GM15510 (cell line): ENCODE data around the gene TOPAZ1.

Experiments used
- POLR2A ChIP-seq: IDR thresholded peaks from 3 replicates; pipeline ENCODE4 v1.6.1; 2011; ENCODE audit warnings: borderline replicate concordance; ENCODE audit not compliant: insufficient read length; ENCODE audit errors: extremely low read depth

The TOPAZ1 gene

GRCh38 chr3:44236485-44236908 is 5.2 kb upstream of the TOPAZ1 start:
- no peak for TF ChIP-seq POLR2A

- TF ChIP-seq POLR2A: no peak
Observed at GRCh38 chr3:44237161-44237560, 4.5 kb upstream of the TOPAZ1 start.

- no peak for TF ChIP-seq POLR2A
Observed at GRCh38 chr3:44237665-44238064, 4.0 kb upstream of the TOPAZ1 start.

- TF ChIP-seq POLR2A: no peak
Observed at GRCh38 chr3:44238889-44239288, 2.8 kb upstream of the TOPAZ1 start.

GRCh38 chr3:44240061-44240460 is 1.6 kb upstream of the TOPAZ1 start:
- TF ChIP-seq POLR2A: no peak

- no peak for TF ChIP-seq POLR2A
Observed at GRCh38 chr3:44242721-44243120, 1.0 kb downstream of the TOPAZ1 start.

- no peak for TF ChIP-seq POLR2A
Observed at GRCh38 chr3:44248152-44248551, 6.5 kb downstream of the TOPAZ1 start.

- TF ChIP-seq POLR2A: no peak
Observed at GRCh38 chr3:44252332-44252959, 10.8 kb downstream of the TOPAZ1 start.

GRCh38 chr3:44259404-44259803 is 17.7 kb downstream of the TOPAZ1 start:
- no peak for TF ChIP-seq POLR2A

GRCh38 chr3:44264146-44264545 is 22.5 kb downstream of the TOPAZ1 start:
- TF ChIP-seq POLR2A: no peak

GRCh38 chr3:44265815-44266214 is 24.1 kb downstream of the TOPAZ1 start:
- no peak for TF ChIP-seq POLR2A

- no peak for TF ChIP-seq POLR2A
Observed at GRCh38 chr3:44272191-44272590, 30.5 kb downstream of the TOPAZ1 start.

GRCh38 chr3:44277925-44278324 is 36.2 kb downstream of the TOPAZ1 start:
- no peak for TF ChIP-seq POLR2A

GRCh38 chr3:44280077-44280476 is 38.4 kb downstream of the TOPAZ1 start:
- TF ChIP-seq POLR2A: no peak

- no peak for TF ChIP-seq POLR2A
Observed at GRCh38 chr3:44280631-44281030, 38.9 kb downstream of the TOPAZ1 start.

GRCh38 chr3:44284949-44285348 is 43.3 kb downstream of the TOPAZ1 start:
- TF ChIP-seq POLR2A: no peak

- no peak for TF ChIP-seq POLR2A
Observed at GRCh38 chr3:44289882-44290462, 48.3 kb downstream of the TOPAZ1 start.

GRCh38 chr3:44292276-44292675 is 50.6 kb downstream of the TOPAZ1 start:
- TF ChIP-seq POLR2A: no peak

- no peak for TF ChIP-seq POLR2A
Observed at GRCh38 chr3:44292947-44293346, 51.3 kb downstream of the TOPAZ1 start.
